DND-41 (cell line): ENCODE data around the gene ADGRG6.

Source experiments
- EZH2 ChIP-seq: IDR thresholded peaks from 3 replicates; pipeline ENCODE4 v1.6.1; 2012; ENCODE audit warnings: borderline replicate concordance, low read depth, mild to moderate bottlenecking, moderate library complexity, low read length, inconsistent platforms; ENCODE audit not compliant: severe bottlenecking
- TF ChIP-seq, protein P1 (sequence below): IDR thresholded peaks from 2 replicates; pipeline ENCODE4 v1.5.1; 2012; ENCODE audit warnings: borderline replicate concordance, low read length, moderate library complexity, mild to moderate bottlenecking; ENCODE audit not compliant: poor library complexity, severe bottlenecking; ENCODE audit errors: extremely low read depth

DNA sequence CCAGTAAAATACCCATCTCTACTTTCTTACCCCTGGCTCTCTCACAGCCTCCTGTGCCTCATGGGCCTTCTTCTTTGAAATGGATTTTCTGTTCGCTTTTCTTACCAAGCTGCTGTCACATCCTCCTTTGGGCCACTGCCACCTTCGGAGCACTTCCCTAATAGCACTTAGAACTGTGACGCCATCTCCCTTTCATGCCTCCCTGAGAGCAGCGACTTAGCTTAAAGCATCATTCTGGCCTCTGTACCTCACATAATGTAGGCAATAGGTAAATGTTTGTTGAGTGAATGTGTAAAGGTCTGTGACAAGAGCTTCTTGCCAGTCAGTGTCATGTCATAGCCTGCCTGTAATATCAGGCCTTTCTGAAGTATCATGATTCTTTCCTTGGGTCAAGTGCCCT lies 78.8 kb downstream of the ADGRG6 start:
- TF ChIP-seq, protein P1, sequence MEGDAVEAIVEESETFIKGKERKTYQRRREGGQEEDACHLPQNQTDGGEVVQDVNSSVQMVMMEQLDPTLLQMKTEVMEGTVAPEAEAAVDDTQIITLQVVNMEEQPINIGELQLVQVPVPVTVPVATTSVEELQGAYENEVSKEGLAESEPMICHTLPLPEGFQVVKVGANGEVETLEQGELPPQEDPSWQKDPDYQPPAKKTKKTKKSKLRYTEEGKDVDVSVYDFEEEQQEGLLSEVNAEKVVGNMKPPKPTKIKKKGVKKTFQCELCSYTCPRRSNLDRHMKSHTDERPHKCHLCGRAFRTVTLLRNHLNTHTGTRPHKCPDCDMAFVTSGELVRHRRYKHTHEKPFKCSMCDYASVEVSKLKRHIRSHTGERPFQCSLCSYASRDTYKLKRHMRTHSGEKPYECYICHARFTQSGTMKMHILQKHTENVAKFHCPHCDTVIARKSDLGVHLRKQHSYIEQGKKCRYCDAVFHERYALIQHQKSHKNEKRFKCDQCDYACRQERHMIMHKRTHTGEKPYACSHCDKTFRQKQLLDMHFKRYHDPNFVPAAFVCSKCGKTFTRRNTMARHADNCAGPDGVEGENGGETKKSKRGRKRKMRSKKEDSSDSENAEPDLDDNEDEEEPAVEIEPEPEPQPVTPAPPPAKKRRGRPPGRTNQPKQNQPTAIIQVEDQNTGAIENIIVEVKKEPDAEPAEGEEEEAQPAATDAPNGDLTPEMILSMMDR, result no peak
- TF ChIP-seq EZH2, result no peak
